ENCODE results near the gene MAPK8IP3.
A peak's percentile ranks its signal among the peaks of the same experiment; 100 is the strongest.

The MAPK8IP3 gene

DNA sequence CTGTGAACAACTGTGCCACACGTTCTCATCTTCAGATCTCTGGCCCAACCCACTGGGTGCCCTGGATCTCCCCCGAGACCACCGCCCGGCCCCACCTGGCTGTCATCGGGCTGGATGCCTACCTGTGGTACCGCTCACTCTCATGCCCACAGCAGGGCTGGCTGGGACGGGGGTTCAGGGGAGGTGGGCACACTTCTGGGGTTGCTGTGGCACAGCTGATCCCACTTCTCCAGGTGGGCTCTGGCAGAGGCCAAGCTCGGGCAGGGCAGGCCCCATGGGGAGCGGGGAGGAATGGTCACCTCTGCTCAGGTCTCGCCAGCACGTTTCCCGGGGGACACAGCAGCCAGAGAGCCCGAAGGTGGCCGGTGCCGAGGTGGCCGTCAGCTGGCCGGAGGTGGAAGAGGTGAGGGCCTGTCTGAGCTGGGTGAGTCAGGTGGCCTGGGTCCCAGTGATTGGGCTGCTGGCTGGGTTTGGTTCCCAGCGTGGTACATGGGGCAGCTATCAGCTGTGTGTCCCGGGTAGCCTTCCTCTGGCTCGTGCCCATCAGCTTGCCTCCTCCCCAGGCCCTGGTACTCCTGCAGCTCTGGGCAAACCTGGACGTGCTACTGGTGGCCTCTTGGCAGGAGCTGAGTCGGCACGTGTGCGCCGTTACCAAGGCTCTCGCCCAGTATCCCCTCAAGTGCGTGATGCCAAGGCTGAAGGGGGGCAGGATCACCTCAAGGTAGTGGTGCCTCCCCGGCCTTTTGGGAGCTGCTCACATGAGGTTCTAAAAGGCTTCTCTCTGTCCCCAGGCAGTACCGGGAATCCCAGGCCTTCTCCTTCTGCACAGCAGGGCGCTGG lies 69.2 kb downstream of the MAPK8IP3 start:
- no peak for DNase-seq

DNA sequence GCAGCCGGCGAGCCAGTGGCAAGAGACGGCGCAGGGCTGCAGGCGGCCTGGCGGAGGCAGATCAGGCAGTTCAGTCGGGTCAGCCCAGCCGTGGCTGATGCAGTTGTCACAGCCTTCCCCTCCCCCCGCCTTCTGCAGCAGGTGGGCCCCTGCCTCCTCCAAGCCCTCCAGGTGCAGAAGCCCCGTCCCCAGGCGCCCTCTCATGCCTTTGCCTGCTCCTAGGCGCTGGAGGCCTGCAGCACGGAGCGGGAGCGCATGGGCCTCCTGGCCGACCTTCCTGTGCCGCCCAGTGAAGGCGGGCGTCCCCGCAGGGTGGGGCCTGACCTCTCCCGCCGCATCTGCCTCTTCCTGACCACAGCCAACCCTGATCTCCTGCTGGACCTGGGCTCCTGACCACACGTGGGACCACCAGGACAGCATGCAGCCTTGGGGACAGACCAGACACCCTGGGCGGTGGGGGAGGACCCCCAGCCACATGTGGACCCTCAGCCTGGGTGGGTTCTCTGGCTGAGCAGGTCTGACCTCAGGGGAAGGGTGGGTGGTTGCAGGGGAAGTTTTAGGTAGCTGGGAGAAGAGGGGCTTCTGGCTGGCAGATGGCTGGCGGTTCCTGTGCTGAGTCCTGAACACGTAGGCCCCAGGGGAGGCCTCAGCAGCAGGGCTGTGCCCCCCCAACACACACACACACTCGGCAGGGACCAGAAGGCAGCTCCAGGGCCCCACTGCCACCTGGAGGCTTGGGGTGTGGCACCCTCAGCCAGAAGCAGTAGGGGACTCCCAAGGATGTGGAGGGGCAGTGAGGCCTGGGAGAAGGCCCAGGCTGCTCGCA lies 70.1 kb downstream of the MAPK8IP3 start:
- DNase-seq = no peak

DNA sequence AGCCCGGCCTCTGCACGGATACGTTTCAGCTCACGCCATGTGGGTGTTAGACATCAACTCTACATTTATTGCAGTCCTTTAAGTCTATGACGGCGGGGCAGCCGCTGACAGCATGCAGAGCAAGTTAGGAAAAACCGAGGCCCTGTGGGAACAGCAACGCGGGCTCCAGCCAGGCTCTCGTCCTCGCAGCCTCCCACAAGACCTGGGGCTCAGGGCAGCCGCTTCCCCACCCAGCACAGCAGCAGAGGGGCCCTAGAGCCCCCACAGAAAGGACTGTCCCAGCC lies 70.6 kb downstream of the MAPK8IP3 start:
- DNase-seq = no peak

DNA sequence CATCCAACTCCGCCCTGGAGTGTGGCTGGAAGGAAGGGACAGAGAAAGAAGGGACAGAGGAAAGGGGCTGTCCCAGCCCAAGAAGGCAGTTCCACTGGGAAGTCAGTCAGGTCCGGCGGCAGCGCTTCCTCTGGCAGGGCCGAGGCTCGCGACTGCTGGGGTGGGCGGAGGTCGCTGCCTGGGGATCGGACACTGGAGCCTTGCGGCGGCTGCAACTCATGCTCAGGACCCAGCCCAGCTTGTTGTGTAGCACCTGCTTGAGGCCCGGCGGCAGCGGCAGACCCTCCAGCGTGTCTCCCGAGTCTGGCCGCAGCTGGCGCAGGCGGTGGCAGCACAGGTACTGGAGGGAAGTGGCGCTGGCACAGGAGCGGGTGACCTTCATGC lies 71.0 kb downstream of the MAPK8IP3 start:
- no peak for DNase-seq

DNA sequence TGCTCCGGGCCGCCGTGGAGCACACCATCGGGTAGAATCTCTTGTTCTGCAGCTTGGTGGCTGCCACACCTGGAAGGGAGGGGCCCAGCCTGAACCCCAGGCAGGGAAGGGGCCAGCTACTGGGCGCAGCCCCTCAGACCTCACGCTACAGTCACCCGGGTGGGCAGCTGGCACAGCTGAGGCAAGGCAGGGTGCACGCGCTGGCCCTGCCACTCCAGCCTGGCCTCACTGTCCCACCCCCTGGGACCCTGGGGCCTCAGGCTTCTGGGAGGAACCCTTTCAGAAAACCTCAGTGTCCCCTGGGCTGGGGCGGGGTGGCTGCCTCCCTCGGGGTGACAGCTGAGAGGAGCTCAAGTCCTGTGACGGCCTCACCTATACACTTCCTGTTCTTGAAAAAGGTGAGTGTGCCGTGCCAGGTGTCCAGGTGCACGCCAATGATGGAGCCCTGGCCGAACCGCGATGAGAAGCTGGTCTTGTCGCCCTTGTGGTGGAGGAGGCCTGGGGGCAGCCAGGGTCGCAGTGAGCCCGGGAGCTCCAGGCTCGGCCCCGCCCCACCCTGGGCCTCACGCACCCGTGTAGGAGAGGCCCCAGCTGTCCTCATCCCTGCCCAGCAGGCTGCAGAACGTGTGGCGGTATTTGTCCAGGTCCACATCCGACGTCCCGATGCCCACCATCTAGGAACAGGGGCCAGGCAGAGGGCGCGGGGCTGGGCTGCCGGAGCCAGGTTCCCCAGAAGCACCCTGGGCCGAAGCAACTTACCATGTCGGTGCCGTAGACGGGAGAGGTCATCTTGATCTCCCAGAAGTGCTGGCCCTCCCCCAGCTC lies 71.6 kb downstream of the MAPK8IP3 start:
- no peak for DNase-seq

DNA sequence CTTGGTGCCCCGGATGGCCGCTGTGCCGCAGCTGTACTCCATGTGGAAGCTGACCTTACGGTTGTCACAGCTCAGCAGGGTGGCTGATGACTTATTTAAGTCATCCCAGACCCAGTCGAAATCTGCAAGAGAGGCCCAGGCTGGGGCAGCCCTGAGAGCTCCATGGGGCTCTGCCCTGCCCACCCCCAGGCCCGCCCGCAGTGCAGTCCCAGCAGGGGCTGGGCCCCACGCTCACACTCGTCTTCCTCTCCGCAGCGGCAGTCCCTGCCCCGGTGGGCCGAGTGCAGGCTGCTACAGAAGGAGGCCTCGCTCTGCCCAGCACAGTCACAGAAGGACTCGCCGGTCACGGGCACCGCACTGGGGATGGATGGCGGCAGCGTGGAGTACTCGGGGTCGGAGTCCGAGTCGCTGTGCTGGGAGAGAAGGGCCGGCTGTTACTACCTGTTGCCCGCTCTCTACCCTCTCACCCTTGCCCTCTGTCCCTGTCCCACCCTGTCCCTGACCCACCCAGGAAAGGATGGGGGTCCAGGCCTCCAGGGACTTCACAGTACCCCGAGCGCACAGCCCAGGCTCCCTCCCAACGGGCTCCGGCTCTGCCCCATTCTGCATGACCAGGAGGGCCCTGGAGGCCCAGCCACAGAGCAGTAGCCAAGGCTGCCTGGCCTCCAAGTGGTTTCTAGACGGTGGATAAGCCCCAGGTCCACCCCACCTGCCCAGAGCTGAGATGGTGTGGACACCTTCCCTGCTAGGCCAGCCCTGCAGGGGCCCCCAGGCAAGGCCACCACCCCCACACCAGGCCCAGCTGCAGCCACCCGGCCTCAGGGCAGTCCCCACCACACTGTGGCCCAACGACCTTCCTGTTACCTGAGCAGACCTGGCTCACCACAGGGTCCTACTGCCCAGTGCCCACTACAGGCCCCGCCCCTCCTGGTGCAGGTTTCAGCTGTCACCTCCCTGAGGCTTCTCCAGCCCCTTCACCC lies 72.5 kb downstream of the MAPK8IP3 start:
- no peak for DNase-seq

DNA sequence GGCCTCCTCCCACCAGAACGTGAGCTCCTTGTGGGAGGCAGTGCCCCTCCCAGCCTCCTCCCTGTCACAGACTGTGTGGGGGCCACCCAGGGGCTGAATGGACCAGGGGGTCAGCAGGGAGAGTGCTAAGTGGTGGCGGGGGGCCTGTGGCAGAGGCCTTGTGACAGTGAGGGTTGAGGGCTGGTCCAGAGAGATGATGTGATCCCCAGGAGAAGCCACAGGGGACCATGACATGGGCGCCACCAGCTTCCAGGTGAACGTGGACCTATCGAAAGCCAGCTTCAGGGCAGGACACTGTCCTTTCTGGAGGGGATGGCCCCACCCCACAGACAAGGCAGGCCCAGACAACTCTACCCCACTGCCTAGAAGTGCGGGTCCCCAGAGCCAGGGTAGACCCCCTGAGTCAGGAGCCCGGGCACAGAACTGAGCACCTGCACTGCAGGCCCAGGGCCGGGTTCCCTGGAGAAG lies 73.3 kb downstream of the MAPK8IP3 start:
- no peak for DNase-seq

DNA sequence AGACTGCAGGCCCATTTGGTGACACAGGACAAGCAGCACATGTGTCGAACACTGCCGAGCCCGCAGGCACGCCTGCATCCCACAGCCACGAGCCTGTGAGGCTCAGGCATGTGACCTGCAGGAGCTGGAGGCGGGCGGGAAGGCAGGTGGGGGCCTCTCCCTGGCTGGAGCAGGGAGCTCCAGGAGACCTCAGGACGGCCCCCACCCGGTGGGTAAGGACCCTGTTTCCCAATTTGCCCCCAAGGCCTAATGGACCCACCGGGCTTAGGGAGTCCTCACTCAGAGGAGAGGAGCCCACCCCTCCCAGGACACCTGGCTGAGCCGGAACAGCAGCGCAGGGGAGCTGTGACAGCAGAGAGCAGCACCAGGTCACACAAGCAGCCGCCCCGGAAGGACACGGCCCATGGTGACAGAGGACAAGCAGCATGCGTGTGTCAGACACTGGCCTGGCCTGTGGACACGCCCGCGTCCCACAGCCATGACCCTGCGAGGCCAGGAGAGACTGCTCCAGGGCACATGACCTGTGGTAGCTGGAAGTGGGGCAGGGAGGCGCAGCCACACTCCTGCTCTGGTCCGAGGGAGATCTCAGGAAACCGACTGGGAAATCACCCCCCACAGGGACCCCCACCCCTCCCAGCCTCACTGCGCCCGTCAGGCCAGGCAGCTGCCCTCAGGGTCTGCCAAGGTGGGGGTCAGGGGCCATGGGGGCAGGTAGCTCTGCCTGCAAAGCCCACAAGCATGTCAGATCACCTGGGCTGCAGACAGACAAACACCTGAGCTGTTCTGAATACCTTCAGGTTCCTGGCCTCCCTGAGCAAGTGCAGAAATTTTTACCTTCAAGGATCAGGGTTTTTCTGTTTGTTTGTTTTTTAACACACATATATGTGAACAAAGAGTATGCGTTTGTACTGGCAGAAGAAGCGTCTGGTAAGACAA lies 74.0 kb downstream of the MAPK8IP3 start:
- no peak for DNase-seq

DNA sequence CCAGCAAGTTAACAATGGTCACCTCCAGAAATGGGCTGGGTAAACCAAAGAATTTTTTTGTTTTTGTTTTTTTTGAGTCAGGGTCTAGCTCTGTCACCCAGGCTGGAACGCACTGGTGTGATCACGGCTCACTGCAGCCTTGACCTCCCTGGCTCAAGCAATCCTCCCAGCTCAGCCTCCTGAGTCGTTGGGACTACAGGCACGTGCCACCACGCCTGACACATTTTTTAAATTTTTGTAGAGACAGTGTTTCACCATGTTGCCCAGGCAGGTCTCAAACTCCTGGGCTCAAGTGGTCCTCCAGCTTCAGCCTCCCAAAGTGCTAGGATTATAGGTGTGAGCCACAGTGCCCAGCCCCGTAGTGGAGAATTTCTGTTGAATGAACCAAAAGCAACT lies 74.7 kb downstream of the MAPK8IP3 start:
- DNase-seq = no peak

DNA sequence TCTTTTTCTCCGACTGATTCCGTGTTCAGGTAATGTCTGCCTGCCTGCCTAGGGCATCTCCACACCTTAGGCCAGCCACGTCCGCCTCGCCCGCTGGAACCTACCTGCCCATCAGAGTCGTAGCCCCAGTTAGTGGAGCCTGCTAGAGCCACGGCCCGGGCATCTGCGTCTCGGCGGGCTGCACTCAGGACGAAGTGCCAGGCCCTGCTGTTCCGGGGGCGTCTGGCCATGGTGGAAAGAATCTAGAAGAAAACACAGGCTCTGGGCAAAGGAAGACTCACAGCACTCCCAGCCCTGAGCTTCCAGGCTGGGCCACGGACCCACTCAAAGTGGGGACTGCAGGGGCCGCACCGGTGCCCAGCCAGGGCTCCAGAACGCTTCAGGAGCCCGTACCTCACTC lies 75.3 kb downstream of the MAPK8IP3 start:
- no peak for DNase-seq

DNA sequence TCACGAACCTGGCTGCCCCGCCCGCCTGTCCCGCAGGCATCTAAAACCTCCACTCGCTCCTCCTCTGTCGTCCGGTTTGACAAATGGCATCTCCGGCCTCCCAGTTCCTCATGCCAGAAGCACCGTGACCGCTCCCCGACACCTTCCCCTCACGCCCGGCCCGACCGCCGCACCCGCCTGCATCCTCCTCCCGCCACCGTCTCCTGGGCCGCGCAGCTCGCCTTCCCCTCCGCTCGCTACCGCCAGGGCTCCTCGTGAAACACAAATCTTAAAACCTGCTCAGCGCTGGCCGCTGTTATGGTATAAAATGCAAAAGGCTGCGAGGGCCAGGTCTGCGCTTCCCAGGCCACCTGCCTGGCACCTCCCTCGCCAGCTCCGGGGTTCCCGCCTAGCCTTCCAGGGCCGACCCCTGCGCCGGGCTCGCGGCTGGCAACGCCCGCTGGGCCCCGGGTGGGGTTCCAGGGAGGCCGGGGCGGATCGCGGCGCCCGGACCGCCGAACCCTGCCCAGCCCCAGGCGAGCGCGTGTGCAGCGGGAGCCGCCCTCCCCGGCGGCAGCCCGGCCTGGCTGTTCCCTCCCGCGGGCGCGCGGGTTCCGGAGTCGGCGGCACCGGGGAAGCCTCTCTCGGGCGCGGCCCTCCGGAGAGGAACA lies 75.9 kb downstream of the MAPK8IP3 start:
- DNase-seq = peak; percentile 4 to 10

DNA sequence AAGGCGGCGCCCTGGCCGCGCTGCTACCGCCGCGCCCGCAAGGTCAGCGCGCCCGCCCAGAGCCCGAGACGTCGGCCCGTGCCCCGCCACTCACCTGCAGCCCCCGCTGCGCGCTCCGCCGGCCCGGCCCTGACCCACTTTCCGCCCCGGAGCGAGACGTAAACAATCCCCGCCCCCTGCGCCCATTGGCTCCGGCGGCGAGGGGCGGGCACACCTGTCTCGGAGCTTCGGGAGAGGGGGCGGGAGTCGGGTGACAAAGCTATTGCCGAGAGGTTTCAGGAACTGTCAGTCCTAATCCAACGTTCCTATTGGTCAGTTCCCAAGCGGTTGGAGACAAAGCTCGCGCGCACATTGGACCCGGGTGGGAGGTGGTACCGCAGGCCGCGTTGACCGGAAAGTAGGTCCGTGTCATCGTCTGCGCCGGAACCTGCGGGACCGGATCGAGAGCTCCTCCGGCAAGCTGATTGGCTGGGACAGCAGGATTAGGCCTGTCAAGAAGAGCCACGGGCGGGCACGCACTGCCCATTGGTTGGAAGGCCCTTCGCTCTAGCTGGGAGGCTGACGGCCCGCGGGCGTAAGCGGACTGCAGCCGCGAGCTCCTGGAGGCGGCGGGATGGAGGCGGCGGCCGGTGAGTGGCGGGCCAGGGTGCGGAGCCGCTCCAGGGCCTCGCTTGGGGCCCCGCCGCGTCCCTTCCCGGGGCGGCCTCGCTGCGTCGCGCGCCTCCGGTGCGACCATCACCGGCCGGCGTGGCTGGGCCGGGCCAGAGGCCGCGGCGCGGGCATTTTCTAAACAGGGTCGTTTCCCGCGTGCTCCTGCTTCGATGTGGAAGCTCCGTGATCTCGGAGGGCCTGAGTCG lies 76.6 kb downstream of the MAPK8IP3 start, which contains the start of the genes NUBP2 and SPSB3:
Gene NUBP2 (plus strand): TSS at position 553 of the 857 bp plus-strand sequence. CDS start 61 bp downstream, at position 614.
Gene SPSB3 (minus strand): TSS at position 164 of the 857 bp plus-strand sequence. CDS start 1,088 bp downstream, outside the sequence.
- peak; percentile 99 for DNase-seq

DNA sequence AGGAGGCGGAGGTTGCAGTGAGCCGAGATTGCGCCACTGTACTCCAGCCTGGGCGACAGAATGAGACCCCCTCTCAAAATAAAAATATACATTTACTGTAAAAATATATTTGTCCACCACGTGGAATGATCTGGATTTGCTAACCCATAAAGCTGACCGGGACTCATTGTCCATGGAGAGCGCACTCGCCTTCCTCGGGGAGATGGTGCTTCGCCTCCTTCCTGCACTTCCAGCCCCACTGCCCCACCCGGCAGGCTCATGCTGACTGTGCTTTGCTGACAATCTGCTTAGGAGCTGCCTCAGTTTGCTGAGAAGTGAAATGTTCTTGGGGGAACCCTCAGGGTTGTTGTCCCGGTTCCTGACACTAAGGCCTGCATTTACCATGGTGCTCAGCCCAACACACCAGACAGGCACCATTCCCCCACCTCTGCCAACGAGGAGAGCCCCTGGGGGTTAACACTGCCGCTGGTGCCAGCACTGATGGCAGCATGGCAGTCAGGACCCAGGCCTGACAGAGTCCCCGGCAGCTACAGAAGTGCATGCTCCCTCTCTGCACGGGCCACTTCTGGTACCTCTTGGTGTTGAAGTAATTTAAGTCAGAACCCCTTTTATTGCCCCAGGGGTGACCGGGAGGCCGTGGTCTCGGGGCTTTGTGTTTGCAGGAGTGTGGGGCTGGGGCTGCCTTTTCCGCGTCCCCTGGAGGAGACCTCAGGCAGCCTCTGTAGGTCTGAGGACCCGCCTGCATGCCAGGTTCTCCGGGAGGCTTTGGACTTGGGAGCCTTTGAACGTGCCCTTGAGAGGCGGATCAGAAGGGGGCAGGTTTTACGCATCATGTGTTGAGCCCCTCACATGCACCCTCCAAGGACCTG lies 79.2 kb downstream of the MAPK8IP3 start:
- DNase-seq = no peak

DNA sequence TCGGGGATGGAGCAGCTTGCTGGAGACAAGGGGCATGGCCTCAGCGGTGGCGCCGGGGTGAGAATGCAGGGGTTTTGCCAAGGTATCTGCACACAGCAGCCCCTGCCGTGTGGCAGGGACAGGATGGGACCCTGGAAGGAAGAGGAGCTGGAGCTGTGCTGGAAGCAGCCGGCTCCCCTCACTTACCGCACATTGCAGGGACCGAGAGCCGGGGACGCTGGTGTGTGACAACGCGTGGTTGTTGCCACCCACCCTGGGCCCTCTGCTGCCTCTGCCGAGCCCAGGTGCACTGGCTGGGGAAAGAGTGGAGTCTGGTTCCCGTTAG lies 79.8 kb downstream of the MAPK8IP3 start:
- no peak for DNase-seq

DNA sequence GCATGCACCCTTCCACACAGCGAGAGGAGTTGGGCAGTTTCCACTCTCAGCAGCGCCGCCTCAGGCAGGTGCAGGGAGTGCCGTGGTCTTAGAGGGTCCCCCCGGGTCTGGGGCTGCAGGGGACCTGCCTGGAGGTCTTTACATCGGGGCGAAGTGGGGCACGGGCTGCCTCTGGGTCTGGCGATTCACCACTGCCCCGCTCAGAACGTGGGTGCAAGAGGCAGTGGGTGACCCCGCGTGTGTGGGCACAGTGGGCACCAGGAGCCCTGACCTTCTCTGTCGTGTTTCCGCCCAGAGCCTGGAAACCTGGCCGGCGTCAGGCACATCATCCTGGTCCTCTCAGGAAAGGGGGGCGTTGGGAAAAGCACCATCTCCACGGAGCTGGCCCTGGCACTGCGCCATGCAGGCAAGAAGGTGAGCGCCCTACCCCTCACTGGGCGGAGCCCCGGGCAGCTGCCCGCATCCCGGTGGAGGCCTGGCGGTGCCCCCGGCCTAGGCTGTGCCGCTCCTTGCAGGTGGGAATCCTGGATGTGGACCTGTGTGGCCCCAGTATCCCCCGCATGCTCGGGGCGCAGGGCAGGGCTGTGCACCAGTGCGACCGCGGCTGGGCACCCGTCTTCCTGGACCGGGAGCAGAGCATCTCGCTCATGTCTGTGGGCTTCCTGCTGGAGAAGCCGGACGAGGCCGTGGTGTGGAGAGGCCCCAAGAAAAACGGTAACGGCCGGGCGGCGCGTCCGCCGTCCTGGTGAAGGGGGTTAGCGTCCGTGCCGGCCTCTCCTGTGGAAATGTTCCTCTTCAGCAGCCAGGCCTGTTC lies 80.5 kb downstream of the MAPK8IP3 start:
- no peak for DNase-seq

DNA sequence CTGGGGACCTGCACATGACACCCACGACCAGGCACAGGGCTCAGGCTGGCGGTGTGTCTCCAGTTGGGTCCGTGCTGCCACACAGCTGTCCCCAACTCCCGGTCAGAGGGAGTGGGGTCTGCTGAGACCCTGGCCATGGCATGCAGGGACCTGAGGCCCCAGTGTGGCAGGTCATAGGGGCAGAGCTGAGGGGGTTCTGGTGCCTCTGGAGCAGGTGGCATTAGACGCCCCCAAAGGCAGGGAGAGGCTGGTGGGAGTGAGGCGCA lies 81.0 kb downstream of the MAPK8IP3 start:
- DNase-seq = no peak

DNA sequence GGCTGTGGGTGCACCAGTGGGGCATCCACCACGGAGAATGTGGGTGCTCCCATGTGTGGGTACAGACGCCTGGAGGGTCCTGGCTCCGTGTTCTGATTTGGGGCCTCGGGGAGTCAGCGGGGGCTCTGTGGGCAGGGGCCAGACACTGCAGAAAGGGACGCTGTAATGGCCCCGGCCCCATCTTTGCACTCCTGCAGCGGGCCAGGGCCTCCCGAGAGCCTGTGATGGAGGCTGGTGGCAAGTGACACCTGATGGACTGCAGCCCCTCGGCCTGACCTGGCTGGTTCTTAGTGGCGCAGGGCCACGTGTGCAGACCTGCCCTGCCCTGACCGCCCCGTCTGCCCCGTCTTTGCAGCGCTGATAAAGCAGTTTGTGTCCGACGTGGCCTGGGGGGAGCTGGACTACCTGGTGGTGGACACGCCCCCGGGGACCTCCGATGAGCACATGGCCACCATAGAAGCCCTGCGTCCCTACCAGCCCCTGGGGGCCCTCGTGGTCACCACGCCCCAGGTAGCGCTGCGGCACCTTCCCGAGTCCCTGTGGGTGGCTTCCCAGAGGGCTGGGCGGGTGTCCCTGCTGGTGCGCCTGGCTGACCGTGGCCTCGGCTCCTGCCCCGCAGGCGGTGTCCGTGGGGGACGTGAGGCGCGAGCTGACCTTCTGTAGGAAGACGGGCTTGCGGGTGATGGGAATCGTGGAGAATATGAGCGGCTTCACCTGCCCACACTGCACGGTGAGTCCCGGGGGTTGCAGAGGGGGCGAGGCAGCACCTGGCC lies 81.5 kb downstream of the MAPK8IP3 start:
- DNase-seq = no peak

Data from AML-193 (cell line).